GM20431 (cell line): ENCODE data around the gene NECTIN3.

Experiments used
- in situ Hi-C: fragments of 300-500 bp; cut with MseI, MboI; formaldehyde crosslinking; loops from one replicate; pipeline ENCODE4 v1.15.0; 2020; ENCODE audit warnings: low sequenced_read_pairs; ENCODE audit not compliant: unreplicated experiment

The NECTIN3 gene

GRCh38 chr3:111193472-111193871, 121.9 kb downstream of the NECTIN3 start:
- in situ Hi-C loops = no loop called here

DNA sequence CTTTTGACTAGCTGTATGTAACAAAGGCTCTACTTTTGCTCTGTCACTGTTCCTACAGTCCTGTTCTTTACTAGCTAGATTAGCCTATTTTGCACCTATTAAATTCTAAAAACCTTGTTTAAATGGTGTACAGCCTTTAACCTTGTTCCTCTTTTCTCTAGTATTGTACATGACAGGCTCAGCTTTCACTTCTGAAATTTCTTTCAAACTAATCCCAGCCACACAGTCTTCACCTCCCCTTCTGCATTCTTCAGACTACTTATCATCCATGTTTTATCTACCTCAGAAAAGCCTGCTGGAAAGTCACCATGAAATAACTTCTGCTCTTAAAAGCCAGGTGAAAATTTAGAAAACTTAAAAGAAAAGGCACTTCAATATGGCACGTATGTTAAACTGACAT, 122.4 kb downstream of the NECTIN3 start:
- in situ Hi-C loops = no loop called here

GRCh38 chr3:111197485-111197884, 125.9 kb downstream of the NECTIN3 start:
- in situ Hi-C loops = no loop called here

GRCh38 chr3:111200027-111200426, 128.4 kb downstream of the NECTIN3 start:
- in situ Hi-C loops = no loop called here

DNA sequence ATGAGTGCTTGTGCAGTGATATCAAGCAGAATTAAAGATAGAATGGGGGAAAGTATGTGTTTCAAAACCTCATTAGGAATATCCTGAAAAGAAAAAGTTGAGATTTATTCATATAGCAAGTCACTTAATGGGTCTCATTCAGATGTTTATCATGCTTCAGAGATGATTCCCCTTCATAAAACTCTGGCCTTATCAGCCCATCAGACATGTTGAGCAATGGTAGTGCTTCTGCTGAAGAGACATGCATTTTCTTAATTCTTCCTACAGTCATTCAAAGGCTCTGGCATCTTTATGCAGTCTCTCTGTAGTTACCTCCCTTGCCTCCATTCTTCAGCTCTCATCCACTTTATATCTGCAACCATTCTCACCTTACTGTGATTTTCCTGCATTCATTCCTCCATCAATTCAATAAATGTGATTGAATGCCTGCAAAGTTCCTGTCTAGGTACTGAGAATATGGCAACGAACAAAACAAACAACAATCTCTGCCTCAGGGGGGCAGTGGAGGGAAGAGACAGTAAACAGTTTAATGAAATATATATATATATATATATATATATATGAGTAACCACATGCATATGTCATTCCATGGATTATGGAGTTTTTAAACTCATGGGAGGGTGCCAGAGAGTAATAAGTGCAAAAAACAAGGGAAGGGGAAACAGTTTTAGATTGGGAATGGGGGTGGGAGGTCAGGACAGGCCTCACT, 138.5 kb downstream of the NECTIN3 start:
- in situ Hi-C loops = no loop called here

- in situ Hi-C loops = no loop called here
Observed at GRCh38 chr3:111210866-111211564, 139.4 kb downstream of the NECTIN3 start.

GRCh38 chr3:111212511-111212910, 140.9 kb downstream of the NECTIN3 start:
- in situ Hi-C loops = no loop called here

GRCh38 chr3:111215481-111215880, 143.9 kb downstream of the NECTIN3 start:
- in situ Hi-C loops = no loop called here

DNA sequence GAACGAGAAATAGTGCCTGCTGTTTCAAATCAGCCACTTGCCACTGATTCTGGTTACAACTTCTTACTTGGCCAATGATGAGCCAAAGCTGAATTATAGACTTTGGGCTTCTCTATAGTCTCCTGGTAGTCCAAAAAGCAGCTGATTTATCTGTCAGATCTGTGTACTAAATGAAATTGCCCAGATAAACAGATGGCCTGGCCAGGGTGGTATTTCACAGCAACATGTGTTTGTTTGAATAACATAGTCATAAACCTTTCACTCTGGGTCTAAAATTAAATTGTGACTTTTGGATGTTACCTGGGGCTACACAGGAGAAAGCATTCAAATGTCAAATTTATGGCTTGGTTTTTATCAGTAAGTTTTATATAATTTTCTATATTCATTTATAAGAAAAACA, 147.0 kb downstream of the NECTIN3 start:
- in situ Hi-C loops = no loop called here

GRCh38 chr3:111227216-111227615, 155.6 kb downstream of the NECTIN3 start:
- in situ Hi-C loops = no loop called here

- in situ Hi-C loops = no loop called here
Observed at GRCh38 chr3:111229301-111229700, 157.7 kb downstream of the NECTIN3 start.

DNA sequence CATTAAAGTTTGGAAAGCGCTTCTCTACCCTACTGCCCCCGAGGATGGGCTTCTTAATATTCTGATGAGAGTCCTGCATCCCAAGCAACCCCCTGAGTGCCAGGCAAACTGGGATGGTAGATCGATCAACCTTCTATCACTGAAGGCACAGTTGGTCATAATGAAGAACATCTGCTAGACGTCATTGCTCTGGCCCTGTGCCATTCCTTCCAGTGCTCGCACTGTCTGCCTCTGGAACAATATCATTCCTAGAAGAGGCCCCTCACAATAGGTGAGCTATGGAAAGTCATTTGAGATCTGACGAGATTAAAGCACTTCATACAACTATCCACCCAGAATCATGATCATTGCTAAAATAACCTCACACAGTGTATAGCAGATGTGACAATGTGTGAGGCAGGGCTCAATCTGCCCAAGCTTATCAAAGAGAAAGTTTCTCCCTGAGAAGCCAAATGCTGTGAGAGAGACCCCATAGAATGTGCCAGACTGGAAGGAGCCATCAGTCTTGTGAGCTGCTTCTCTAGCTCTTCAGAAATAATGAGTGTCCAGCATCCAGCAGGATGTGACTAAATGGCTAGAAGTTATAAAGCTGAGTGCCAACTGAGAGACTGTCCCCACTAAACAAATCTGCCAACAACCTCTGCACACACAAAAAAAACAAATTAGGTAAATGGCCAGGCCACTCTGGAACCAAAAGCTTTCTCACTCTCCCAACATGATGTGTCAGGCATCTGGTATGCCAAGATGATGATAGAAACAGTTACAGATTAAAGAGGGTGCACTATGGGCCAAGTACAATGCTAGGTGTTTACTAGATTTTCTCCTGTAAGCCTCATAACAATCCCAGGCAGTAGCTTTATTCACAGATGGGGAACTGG, 165.5 kb downstream of the NECTIN3 start:
- in situ Hi-C loops = no loop called here

DNA sequence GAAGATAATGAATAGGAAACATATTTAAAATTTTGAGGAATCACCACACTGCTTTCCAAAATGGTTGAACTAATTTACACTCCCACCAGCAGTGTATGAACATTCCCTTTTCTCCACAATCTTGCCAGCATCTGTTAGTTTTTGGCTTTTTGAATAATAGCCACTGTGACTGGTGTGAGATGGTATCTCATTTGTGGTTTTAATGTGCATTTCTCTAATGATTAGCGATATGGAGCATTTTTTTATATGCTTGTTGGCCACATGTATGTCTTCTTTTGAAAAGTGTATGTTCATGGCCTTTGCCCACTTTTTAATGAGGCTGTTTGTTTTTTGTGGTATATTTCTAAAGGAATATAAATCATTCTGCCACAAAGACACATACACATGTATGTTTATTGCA, 166.3 kb downstream of the NECTIN3 start:
- in situ Hi-C loops = no loop called here

- in situ Hi-C loops = no loop called here
Observed at GRCh38 chr3:111238885-111239284, 167.3 kb downstream of the NECTIN3 start.

DNA sequence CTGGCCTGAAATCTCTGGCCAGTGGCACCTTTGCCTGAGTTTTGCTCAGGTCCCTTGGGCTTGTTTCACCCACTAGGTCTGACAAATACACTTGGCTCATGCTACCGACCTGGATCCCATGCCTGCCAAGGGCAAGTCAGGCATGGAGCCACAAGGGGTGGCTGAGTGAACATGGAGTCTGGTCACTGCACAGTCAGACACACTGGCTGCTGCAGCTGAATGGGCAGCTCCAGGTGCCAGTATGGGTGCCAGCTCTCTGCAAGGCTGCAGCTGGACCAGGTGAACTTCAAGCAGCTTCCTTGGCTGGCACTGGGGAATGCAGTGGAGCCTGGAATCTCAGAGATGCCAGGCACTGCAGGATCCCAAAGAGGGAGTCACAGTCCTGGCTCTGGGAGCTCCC, 170.3 kb downstream of the NECTIN3 start:
- in situ Hi-C loops = no loop called here
